DMS 273 treated with DMSO at 0.1 percent for 48 hours (cell line): Measurements from ENCODE around the gene CDC27.
"Not testable (repeated sequence)": the region's sequence is repeated elsewhere in the genome, so short reads cannot be mapped to it uniquely, and the experiment has no call there.

Source experiments
- DNase-seq: peaks from one replicate; lab custom pipeline; 2025; lab: John Stamatoyannopoulos, UW

CDC27 gene

DNA sequence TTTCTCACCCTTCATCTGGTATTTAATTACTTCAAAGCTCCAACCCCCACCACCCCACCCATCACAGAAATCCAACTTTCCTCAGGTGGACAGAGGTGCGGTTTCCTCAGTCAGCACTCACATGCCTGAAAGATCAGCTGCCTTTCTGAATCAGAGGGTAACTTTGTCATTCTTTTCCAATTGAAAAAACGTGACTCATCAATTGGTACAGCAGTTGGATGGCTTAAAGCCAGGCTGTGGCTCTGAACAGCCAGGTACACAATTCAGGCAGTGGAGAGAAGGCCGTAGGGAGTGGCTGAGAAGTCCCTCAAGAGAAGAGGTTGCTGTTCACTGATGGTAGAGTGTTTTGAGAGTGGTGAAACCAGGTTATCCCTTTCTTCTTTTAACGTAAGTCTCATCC is 118.8 kb downstream of the CDC27 start:
- DNase-seq, result not testable (repeated sequence)
